Type B pancreatic cell (in vitro differentiated cells): ENCODE results near the gene ALKBH1. TPM values are rescaled to one million over a fixed set of nuclear protein-coding genes. Genes with fewer than 3 reads are reported as not detected.
A peak's percentile ranks its signal among the peaks of the same experiment; 100 is the strongest.

ENCODE experiments used
- DNase-seq: peaks from one replicate; pipeline ENCODE4 v3.0.0; 2021; ENCODE audit warnings: mixed read lengths; ENCODE audit not compliant: unreplicated experiment; ENCODE audit errors: extremely low spot score
- H3K27ac Mint-ChIP-seq: 2 replicates; pipeline ENCODE4 v1.8.0; 2021; ENCODE audit warnings: mild to moderate bottlenecking, mixed read lengths
- H3K27me3 Mint-ChIP-seq: 2 replicates; pipeline ENCODE4 v1.8.0; 2021; ENCODE audit warnings: mixed read lengths
- H3K36me3 Mint-ChIP-seq: 2 replicates; pipeline ENCODE4 v1.8.0; 2021; ENCODE audit warnings: mixed read lengths
- H3K4me1 Mint-ChIP-seq: one replicate; pipeline ENCODE4 v1.8.0; 2021; ENCODE audit warnings: mixed read lengths; ENCODE audit not compliant: unreplicated experiment
- H3K4me3 Mint-ChIP-seq: 2 replicates; pipeline ENCODE4 v1.8.0; 2021; ENCODE audit warnings: mild to moderate bottlenecking, mixed read lengths
- H3K9me3 Mint-ChIP-seq: 2 replicates; pipeline ENCODE4 v1.8.0; 2021; ENCODE audit warnings: mixed read lengths
- total RNA-seq: library from RNA; stranded (reverse); gene quantifications from 2 replicates; pipeline ENCODE4 v1.2.1, GENCODE V29; 2021; ENCODE audit warnings: low replicate concordance
- TF ChIP-seq, protein P1 (sequence below): fragments of 200-600 bp; sonication (generic); conservative IDR thresholded peaks from 2 replicates; pipeline ENCODE4 v1.5.0; 2021; ENCODE audit warnings: antibody characterized with exemption, mild to moderate bottlenecking

Gene ALKBH1
- total RNA-seq, 1 donor from 2014 or later, result 14.5 TPM

DNA sequence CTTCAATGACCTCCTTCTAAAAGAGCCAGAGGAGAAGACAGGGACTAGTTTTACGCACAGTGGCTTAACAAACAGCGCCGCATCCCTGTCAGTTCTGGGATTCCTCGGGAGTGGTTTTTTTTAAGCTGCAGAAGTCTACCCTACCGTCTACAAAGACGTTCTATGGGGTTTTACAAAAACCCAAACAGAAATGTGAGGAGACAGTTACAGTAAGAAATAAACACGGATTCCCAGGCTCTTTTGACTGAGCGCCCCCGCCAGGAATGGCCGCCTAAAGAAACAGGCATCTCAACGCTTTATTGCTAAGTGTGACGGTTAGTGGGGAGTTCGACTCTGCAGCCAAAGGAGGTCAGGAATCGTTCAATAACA is 484 bp downstream of the ALKBH1 start:
- no peak for DNase-seq
- Mint-ChIP-seq H3K4me1 (peaks cover 30% of the 10 kb centered on the region), H3K27ac (peak overlapping the region; percentile 85)

DNA sequence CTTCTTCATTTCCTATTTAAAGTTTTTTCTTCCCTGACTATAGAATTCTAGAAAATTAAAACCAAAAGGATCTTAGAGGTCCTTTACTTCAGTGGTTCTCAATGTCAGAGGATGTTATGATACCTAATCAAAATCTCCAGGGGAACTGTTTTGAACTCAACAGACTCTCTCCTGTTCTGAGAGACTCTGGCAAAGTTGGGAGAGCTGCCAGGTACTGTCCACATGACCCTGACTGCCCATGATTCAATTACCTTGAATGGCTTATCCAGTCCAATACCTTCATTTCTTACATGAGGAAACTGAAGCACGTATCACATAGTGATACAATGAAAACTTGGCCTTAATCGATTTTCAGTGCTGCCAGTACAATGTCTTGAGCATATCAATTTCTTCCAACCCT is 16.6 kb downstream of the ALKBH1 start:
- TF ChIP-seq, protein P1, sequence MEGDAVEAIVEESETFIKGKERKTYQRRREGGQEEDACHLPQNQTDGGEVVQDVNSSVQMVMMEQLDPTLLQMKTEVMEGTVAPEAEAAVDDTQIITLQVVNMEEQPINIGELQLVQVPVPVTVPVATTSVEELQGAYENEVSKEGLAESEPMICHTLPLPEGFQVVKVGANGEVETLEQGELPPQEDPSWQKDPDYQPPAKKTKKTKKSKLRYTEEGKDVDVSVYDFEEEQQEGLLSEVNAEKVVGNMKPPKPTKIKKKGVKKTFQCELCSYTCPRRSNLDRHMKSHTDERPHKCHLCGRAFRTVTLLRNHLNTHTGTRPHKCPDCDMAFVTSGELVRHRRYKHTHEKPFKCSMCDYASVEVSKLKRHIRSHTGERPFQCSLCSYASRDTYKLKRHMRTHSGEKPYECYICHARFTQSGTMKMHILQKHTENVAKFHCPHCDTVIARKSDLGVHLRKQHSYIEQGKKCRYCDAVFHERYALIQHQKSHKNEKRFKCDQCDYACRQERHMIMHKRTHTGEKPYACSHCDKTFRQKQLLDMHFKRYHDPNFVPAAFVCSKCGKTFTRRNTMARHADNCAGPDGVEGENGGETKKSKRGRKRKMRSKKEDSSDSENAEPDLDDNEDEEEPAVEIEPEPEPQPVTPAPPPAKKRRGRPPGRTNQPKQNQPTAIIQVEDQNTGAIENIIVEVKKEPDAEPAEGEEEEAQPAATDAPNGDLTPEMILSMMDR, result no peak
- H3K4me3 Mint-ChIP-seq, result no peak overlapping the region
- H3K4me1 Mint-ChIP-seq, result peaks cover 6% of the 10 kb centered on the region
- H3K36me3 Mint-ChIP-seq, result peaks cover 35% of the 10 kb centered on the region
- no peaks in the 10 kb centered on the region for H3K9me3 Mint-ChIP-seq
- peak overlapping the region; percentile 24 for H3K27ac Mint-ChIP-seq
- DNase-seq, result no peak
- H3K27me3 Mint-ChIP-seq, result no peaks in the 10 kb centered on the region

More for the DNA sequence above, 484 bp downstream of the ALKBH1 start:
- Mint-ChIP-seq H3K27me3 (no peaks in the 10 kb centered on the region), H3K9me3 (no peaks in the 10 kb centered on the region), H3K4me3 (peak overlapping the region; percentile 93), H3K36me3 (peaks cover 10% of the 10 kb centered on the region)
- TF ChIP-seq, protein P1, result no peak

DNA sequence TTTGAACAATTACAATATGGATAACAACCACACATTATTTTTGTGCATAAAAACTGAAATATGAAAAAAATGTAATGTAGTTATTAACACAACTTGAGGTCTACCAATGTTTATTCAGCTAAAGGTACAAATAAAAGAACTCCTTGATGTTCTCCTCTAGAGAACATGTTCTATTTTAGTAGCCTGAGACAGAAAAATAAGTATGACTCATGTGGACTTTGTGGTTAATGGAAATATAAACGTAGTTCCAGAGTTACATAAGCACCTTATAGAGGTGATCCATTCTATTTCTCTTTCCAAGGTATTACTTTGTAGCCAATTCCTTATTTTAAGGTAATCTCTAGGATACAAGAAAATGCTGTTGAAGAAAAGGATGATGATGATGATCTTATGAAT is 25.7 kb downstream of the ALKBH1 start:
- Mint-ChIP-seq H3K9me3 (no peaks in the 10 kb centered on the region), H3K4me3 (no peak overlapping the region), H3K27me3 (no peaks in the 10 kb centered on the region), H3K4me1 (peaks cover 13% of the 10 kb centered on the region), H3K36me3 (peaks cover 34% of the 10 kb centered on the region), H3K27ac (peak overlapping the region; percentile 19)
- no peak for DNase-seq
- TF ChIP-seq, protein P1, result no peak

DNA sequence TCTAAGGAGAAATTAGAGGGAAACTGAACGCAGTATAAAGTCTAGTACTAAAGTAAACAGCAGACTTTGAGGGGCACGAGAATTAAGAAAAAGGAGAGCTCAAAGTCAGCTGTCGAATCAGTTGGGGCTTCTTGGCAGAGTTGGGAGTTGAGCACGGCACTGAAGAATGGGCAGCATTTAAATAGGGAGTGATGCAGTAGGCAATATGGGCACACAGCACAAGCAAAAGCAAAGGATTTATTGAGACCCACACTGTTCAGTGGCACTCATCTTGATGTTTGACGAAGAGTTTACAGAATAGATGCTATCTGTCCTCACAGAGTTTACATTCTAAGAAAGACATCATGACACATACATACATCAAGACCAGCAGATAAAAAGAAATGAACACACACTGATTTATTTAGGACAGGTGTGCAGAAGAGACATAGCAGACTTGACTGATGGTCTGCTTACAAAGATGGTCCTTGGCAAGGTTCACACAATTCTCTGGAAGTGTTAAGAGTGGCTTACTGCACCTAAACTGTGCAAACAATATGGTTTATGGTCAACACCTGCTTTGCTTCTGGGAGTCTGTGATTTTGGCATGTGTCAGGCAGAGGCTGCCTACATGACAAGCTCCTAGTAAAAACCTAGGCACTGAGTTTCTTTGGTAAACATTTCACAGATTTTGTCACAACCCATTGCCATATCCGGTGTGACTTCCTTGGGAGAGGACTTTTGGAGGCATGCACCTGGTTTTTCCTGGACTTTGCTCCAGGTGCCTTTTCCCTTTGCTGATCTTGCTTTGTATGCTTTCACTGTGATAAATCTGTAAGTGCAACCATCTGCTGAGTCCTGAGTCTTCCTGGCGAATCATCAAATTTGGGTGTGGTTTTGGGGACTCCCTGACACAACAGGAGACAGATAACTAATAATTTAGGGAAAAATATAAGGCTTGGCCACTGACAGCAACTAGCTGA is 26.3 kb downstream of the ALKBH1 start:
- DNase-seq, result no peak
- no peaks in the 10 kb centered on the region for H3K27me3 Mint-ChIP-seq
- peaks cover 31% of the 10 kb centered on the region for H3K36me3 Mint-ChIP-seq
- TF ChIP-seq, protein P1, result no peak
- H3K9me3 Mint-ChIP-seq, result no peaks in the 10 kb centered on the region
- peak overlapping the region; percentile 44 for H3K27ac Mint-ChIP-seq
- H3K4me1 Mint-ChIP-seq, result peaks cover 8% of the 10 kb centered on the region
- no peak overlapping the region for H3K4me3 Mint-ChIP-seq

DNA sequence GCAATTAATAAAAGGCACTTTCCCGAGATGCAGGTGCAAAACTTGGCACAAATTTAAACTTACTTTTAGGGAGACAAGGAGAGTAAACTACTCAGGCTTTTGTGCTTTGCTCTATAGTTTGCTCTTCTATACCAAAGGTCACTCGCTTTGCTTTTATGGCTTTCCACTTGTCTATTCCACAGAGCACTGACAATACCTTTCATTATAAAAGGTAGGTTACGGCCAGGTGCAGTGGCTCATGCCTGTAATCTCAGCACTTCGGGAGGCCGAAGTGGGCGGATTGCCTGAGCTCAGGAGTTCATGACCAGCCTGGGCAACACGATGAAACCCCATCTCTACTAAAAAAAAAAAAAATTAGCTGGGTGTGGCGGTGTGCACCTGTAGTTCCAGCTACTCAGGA is 32.9 kb downstream of the ALKBH1 start:
- Mint-ChIP-seq H3K27ac (no peak overlapping the region), H3K4me3 (no peak overlapping the region), H3K9me3 (no peaks in the 10 kb centered on the region), H3K36me3 (peaks cover 33% of the 10 kb centered on the region), H3K27me3 (no peaks in the 10 kb centered on the region), H3K4me1 (no peaks in the 10 kb centered on the region)
- no peak for DNase-seq
- TF ChIP-seq, protein P1, result no peak
